NCI-H526 treated with DMSO at 0.1 percent for 48 hours (cell line): ENCODE data around the gene IFT57.

Experiments used
- DNase-seq: peaks from one replicate; lab custom pipeline; 2025; lab: John Stamatoyannopoulos, UW

The IFT57 gene

DNA sequence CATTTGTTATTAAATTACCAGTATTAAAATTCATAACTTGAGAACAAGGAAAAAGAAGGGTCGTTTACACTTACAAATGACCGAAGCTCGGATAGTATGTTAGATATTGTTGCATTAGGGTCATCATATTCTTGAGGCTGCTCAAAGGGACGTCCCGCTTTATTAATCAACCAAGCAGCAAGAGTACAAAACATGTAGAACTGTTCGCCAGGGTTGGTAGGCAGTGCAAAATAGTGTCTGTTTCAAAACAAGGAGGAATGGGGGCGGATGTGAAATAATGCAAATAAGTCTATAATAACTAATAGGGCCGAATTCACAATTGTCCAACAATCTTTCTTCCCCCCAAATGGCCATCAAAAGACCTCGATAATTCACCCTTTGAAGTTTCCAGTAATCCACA, 2.9 kb downstream of the IFT57 start:
- DNase-seq: no peak

DNA sequence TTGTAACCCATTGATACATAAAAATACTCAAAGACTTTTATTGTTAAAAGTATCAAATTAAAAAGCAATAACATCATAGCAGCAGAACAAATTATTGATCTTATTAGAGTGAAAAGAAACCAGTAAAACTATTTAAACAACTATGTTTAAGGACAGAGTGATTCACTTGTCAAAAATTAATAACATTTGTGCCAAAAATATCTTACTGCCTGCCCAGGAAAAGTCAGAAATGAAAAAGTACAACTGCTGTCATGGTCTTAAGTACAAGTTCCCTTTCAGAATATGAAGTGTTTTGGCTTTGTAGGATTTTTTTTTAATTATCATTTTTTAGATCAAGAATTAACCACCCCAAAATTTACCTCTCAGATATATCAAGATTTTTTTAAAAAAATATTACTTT, 3.4 kb downstream of the IFT57 start:
- DNase-seq: no peak

DNA sequence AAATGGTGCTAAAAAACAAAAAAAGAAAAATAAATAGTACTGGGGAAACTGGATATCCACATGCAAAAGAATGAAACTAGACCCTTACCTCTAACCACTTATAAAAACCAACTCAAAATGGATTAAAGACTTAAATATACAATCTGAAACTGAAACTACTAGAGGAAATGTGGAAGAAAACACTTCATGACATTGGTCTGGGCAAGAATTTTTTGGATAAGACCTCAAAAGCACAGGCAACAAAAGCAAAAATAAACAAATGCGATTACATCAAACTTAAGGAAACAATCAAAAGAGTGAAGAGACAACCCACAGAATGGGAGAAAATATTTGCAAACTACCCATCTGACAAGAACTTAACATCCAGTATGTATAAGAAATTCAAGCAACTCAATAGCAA, 6.4 kb downstream of the IFT57 start:
- no peak for DNase-seq

DNA sequence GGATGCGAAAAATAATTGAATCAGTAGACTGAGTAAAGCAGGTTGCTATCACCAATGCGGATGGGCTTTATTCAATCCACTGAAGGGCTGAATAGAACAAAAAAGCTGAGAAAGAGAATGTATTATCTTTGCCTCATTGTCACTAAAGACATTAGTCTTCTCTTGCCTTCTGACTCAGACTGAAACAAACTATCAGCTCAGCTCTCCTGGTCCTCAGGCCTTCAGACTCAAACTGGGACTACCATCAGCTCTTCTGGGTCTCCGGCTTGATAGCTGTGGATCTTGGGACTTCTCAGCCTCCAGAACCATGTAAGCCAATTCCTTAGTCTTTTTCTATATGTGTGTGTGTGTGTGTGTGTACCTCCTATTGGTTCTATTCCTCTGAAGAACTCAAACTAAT, 12.6 kb downstream of the IFT57 start:
- DNase-seq: no peak

DNA sequence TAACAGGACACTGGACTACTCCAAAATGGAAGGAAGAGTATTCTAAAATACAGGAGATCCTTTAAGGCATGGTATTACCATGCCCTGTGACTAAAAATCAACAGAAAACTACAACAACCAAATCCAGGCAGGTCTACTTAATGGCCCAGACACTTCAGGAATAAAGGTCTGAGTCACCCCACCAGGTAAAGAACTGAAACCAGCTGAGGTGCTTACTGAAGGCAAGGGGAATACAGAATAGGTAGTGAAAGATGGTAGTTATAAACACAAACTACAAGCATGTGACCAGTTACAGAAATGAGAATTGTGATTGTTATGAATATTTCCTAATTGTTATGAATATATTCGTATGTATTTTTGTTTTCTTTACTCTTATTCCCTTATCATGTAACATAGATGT, 13.4 kb downstream of the IFT57 start:
- DNase-seq: no peak

DNA sequence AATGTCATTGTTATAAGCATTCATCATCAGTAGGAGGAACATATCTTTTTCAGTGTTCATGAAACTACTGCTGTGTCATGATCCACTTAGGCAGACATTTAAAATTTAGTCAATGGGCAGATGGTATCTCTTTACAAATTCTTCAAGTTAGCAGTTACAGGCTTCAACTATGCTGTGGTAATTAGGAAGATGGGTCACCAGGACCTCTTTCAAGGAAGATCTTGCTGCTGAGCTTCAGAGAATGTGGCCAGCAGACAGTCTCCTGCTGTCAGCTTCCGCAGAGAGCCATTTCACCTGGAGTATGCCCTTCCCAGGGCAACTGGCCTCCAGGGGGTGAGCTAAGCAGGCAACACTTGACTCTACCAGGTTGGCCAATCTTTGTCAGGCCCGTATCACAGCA, 19.4 kb downstream of the IFT57 start:
- DNase-seq: no peak

DNA sequence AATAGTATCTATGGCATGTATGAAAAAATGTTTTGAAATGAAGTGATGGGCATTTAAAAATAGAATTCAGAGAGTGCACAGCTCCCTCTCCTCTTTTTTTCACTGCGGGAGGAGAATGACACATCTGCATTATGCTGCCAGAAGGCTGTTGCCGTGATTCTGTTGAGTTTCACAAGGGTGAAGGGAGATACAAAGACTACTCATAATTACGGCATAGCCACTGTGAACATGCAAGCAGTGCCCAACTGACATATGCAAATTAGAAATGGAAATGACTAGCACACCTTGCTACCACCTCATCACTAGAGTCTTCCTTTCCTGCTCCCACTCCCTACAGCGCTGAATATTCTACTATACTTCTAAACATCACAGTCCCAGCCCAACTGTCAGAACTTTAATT, 20.1 kb downstream of the IFT57 start:
- peak; percentile 77 for DNase-seq

DNA sequence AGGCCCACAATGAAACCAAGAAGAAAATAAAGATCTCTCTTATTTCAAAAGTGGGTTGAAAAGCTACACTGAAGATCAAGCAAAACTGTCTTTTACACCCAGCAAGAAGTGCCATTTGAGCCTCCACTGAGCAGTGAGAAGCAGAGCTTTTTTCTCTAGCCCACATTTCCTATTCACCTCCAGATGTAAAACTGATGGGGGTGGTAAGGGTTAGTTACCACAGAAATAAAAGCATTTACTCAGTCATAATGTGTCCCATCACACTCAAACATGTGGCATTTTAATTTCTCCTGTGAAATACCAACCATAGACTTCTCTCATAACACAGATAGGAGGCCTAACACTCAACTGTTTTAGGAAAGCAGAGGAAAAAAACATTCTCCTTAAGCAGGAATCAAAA, 21.0 kb downstream of the IFT57 start:
- DNase-seq: no peak

DNA sequence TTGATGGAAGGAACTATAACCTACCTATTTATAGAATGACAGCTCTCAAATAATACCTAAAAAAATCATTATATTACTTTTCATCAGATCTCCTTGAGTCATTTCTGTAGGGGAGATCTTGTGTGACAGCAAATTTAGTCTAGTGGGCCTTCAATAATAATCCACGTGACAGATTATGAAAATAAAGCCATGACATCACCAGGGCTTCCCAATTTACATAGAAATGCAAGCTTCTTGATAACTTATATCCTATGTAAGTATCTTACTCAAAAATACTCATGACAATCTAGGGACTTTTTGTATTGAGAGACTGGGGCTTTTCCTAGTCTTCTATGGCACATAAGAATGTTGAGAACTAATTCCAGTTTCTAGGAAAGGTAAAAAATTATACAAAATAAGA, 21.6 kb downstream of the IFT57 start:
- DNase-seq: no peak

DNA sequence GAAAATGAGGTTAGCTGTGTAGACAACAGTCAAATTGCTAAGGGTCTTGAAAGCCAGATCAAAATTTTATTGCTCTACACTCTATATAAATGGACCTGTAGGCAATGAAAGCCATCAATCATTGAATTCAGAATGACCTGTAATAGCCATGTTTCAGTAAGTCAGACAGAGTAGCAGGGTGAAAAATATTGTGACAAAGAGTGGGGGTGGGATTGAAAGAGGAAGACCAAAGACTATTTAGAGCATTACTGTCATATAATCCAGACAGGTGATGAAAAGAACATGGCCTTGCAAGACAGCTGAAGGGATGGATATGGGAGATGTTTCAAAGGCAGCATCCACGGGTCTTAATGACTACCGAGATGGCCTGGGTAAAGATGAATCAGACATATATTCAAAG, 22.2 kb downstream of the IFT57 start:
- DNase-seq: no peak

DNA sequence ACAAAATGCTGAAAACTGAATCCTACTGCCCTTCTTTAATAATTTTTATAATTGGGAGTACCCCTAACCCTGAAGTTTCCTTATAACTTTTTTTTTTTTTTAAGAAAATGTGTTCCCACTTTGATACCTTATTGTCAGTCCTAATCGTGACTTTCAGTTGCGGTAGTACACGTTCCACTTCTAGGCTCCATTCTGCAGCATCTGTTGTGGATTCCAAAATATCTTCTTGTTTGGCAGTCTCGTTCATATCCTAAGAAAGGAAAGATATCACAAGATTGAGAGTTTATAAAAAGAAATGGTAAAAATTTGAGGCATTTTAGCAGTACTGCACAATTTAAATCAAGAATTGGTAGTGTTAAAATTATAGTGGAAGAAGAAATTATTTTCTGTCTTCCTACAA, 30.8 kb downstream of the IFT57 start:
- no peak for DNase-seq

DNA sequence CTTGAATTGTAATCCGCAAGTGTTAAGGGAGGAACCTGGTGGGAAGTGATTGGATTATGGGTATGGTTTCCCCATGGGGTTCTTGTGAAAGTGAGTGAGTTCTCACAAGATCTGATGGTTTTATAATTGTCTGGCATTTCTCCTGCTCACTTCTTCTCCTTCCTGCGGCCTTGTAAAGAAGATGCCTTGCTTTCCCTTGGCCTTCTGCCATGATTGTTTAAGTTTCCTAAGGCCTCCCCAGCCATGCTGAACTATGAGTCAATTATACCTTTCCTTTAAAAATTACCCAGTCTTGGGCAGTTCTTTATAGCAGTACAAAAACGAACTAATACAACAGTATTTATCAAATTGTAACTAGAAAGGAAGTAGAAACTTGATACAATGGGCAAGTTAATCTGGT, 31.9 kb downstream of the IFT57 start:
- DNase-seq: no peak

DNA sequence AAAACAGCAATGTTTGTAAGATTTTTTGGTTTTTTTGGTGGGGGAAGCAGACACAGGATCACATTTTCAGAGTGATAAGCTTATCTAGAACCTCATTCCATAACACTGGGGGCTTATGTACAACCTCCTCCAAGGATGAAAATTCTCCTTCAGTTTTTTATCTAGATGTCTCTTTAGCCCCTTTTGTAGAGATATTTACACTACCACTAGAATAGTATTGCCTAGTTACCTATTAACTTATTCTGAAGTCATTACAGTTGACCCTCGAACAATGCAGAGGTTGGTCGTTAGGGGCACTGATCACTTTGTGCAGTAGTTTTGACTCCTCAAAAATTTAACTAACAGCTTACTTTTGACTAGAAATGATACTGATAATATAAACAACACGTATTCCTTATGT, 32.8 kb downstream of the IFT57 start:
- no peak for DNase-seq

DNA sequence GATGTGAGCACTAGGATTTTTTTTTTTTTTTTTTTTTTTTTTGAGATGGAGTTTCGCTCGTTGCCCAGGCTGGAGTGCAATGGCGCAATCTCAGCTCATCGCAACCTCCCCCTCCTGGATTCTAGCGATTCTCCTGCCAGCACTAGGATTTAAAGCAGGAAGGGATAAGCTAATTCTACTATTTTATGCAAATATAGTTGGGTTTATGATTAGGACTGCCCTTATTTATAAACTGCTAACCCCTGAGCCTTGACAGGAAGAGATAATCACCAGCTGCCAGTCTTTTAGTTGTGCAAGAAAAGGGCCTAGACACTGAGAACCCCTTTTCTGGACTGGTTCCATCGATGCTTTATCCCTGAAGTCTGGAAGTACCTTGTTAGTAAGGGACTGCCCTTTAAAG, 36.7 kb downstream of the IFT57 start:
- DNase-seq: no peak

DNA sequence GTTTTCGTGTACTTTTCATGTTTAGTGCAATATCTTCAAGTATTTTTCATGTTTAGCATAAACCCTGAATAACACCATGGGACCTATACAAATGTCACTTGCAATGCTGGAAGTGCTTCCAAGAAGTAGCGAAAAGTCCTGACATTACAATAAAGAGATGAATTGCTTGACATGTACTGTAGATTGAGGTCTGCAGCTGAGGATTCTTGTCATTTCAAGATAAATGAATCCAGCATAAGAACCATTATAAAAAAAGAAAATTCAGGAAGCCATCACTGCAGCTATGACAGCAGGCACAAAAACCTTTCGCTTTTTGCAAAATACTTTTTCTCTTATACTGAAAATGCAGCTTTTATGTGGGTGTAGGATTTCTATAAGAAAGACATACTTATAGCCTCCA, 37.4 kb downstream of the IFT57 start:
- DNase-seq: no peak

DNA sequence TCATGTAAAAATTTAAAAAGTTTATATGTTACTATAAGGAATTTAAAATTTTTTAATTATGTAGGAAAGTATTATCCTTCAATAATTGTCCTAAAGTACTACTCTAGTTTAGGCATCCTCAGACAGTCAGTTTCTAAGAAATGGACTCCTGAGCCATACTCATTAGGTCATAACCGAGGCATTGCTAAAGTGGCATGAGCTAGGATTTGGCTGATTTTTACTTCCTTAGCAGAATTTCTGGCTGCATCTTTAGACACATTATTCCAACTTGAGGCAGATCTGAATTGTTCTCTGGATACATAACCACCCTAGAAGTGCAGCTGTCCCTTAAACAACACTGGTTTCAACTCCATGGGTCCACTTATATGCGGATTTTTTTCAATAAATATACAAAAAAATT, 38.3 kb downstream of the IFT57 start:
- DNase-seq: no peak

DNA sequence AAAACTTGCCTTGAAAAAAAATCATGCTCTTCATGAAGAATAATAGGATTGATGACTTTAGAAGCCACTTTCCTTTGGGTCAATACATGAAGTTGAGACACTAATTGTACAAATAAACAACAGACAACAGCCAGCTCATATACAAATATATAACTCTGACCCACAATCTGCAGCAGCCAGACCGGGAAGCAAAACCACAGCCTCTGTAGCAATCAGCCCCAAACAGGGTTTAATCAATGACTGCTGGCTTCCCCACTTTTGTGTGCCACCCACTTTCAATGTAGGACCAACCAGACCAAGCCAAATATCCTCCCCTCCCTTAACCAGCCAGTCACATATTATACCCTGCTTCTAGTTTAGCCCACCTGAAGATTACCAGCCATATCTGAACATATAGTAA, 39.0 kb downstream of the IFT57 start:
- no peak for DNase-seq

DNA sequence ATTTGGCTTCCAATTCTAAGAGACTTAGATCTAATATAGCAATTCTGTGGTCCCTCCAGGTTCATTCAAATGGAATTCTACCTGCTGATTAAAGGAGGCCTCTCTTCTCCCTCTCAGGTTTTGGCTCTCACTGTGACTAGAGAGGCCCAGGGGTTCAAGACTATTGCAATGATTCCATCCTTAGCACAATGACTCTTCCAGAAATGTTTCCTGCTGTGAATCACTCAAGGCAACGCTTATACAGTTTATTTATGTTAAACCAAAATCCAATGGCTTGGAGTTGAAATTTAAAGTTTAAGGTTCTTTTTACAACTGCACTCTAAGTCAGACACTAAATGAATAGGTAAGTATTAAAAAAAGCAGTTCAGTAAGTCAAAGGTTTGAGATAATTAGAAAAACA, 39.9 kb downstream of the IFT57 start:
- DNase-seq: no peak

DNA sequence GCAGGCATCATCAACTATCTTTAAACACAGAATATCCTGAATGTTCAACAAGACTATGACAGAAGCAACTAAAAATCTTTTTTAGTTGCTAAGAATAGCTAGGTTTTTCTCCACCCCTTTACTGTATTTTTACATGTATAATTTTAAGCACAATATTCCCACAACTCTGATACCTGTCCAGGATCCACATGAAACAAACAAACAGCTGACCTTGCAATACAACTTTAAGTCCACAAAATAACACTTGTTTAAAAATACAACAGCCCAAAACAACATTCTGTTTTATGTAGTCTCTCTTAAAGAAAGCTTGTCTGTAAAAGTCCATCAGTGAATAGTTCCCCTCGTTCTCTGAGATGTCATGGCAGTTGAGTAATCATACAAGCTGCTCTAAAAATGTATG, 41.1 kb downstream of the IFT57 start:
- no peak for DNase-seq

DNA sequence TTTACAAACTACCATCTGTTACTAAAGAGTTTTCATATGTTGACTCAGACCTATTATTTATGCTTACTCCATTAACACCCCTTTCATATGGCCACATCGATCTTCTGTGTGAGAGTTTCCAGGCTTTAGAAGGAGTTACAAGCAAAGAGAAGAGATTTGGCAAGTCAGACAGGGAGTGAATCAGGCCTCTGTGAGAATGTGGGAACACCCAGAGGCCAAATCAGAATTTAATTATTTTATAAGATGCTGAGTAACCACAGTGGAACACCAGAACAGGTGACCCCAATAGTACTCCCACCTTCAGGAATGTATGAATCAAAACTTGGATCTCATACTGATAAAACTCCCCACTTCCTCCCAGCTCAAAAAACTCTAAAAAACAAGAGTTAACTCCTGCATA, 42.0 kb downstream of the IFT57 start:
- DNase-seq: no peak

DNA sequence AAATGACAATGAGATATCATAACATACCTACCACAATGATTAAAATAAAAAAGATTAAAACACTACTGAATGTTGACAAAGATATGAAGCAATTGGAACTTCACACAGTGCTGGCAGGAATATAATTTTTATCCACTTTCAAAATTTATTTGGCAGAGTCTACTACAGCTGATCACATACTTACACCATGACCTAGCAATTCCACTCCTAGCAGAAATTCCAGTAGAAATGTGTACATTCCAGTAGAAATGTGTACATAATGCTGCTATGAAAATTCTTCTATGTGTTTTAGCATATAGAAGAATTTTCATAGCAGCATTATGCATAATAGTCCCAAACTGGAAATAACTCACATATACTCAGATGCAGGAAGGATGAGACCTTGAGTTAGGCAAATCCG, 43.5 kb downstream of the IFT57 start:
- no peak for DNase-seq

DNA sequence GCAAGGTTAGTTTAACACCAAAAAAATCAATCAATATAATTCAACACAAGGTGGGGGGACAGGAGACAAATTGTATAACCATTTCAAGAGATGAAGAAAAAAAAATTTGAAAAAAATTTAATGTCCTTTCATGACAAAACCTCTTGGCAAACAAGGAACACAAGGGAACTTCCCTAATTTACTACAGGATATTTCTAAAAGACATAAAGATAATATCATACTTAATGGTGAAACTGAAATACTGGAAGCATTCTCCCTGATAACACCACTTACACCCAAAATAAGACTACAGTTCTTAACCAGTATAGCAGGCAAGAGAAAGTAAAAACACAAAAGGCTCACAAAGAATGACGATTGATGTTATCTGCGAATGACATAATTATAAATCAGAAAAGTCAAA, 44.7 kb downstream of the IFT57 start:
- no peak for DNase-seq

DNA sequence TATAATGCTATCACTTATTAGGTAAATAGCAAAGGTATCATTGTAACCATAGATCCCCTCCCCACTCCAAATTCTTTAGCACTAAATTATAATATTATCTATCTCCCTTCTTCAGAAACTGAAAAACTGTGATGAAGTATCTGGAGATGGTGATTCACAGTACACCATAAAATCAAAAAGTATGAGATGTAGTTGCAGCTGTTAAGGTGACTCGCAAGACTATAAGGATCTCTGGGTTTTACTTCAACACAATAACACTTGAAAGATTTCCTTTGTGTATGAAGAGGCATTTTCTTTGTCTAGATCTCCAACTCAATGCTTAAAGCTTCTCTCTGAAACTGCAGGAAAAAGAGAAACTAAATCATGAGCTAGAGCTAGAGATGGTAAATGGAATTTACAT, 46.9 kb downstream of the IFT57 start:
- DNase-seq: no peak

DNA sequence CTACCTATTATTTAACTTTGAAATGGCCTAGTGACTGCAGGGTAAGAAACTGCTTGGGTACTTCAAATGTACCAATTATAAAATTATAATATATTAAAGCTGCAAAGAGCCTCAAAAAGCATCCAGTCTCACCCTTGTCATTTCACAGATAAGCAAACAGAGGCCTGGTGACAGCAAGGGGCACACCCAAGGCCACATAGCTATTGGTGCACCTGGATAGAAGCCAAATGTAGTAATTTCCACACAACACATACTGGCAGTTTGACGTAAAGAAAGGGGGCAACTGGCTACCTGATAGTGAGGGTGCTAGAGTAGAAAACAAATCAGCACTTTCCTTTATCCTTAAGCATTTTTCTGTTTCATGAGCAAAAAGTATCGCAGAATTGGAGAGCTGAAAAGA, 51.1 kb downstream of the IFT57 start:
- DNase-seq: no peak

DNA sequence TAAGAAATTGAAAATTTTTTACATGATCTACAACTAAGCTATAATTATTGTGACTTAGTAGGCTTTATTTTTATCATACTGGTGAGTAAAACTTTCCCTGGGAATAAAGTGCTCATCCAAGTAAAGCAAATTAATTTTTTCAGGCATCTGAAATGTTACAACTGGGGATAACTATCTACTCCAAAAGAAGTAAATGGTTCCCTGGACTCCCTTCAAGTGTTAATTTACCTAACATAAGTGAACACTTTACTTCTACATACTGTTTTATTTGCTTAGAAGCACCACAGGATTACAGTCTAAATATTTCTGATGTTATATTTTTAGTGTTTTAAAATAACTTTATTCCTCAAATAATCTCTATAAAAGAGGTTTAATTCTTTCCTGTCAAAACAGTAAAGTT, 57.8 kb downstream of the IFT57 start:
- DNase-seq: no peak

DNA sequence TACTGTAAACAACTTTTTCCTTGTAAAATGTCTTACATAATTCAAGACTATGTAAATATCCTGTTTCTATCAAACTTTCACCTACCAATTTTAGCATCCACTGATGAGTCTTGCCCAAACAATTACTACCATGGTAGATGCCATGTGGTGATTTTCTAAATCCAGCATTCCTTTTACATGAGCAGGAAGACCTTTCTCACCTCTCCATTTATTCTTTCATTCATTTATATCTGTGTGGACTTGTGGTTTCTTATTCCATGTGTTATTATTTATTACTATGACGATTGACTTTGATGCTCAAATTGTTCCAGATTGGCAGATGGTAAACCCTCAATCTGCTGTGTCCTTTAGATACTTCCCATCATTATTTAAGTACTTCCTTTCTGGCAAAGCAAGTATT, 62.4 kb downstream of the IFT57 start:
- DNase-seq: no peak
